Omental fat pad (tissue), 4 donors: Measurements from ENCODE around the gene PTGES2. TPM values are rescaled to one million over a fixed set of nuclear protein-coding genes. Genes with fewer than 3 reads are reported as not detected.

Experiments
- ATAC-seq: fragments of 150-250 bp; one replicate; pipeline ENCODE4 v1.9.1; 2016; ENCODE audit warnings: mild to moderate bottlenecking, moderate library complexity; ENCODE audit not compliant: low FRiP score
- DNase-seq: peaks from one replicate; pipeline ENCODE4 v3.0.0-alpha.2; 2019; ENCODE audit warnings: low spot score
- CTCF ChIP-seq, 3 donors: fragments of 450-650 bp; IDR thresholded peaks; one replicate each; pipeline ENCODE4 v1.5.1; 2016 to 2017; ENCODE audit warnings: antibody characterized with exemption in 3 of 3, mild to moderate bottlenecking in 3 of 3, moderate library complexity in 2 of 3
- total RNA-seq, 4 donors: library from RNA; depleted of rRNA; stranded (reverse); fragments of >200 nt; gene quantifications; one replicate each; pipeline ENCODE4 v1.1.0, GENCODE V29; 2016

The PTGES2 gene
- total RNA-seq, 4 donors from 2014 or later = 34.6 to 59.4 (median 53.0) TPM

- DNase-seq (no peak), ATAC-seq (no peak)
- TF ChIP-seq CTCF (IDR thresholded peaks at IDR 0.05) = no peak
Observed at GRCh38 chr9:128161215-128161902, 33.8 kb upstream of the PTGES2 start.

- ATAC-seq (peak; percentile 9), DNase-seq (no peak)
- no peak for TF ChIP-seq CTCF (IDR thresholded peaks at IDR 0.05)
Observed at GRCh38 chr9:128160603-128160987, 33.1 kb upstream of the PTGES2 start.

- peak; percentile 96 for ATAC-seq
- peak; percentile 79 for DNase-seq
- TF ChIP-seq CTCF (IDR thresholded peaks at IDR 0.05) = no peak
Observed at GRCh38 chr9:128159784-128160602, 32.5 kb upstream of the PTGES2 start, which contains the start of gene BBLN. TSS of gene BBLN (plus strand) at chr9:128160265. CDS start at chr9:128160408, 143 bp downstream.

GRCh38 chr9:128159522-128159783, 31.9 kb upstream of the PTGES2 start:
- no peak for DNase-seq
- TF ChIP-seq CTCF (IDR thresholded peaks at IDR 0.05) = no peak
- ATAC-seq = no peak

- TF ChIP-seq CTCF (IDR thresholded peaks at IDR 0.05) = no peak
- ATAC-seq = no peak
- DNase-seq = no peak
Observed at GRCh38 chr9:128155736-128156500, 28.4 kb upstream of the PTGES2 start.

- DNase-seq (no peak), ATAC-seq (no peak)
- no peak for TF ChIP-seq CTCF (IDR thresholded peaks at IDR 0.05)
Observed at GRCh38 chr9:128153947-128154695, 26.6 kb upstream of the PTGES2 start.
